Lower leg skin (tissue), 3 donors: Measurements from ENCODE around the gene DOK4.

ENCODE experiments used
- POLR2A ChIP-seq, 2 donors: fragments of 450-650 bp; IDR thresholded peaks; one replicate each; pipeline ENCODE4 v1.6.1; 2016 to 2017; ENCODE audit warnings: antibody characterized with exemption in 2 of 2, mild to moderate bottlenecking in 1 of 2, moderate library complexity in 1 of 2
- TF ChIP-seq, protein P1 (sequence below), 3 donors: fragments of 450-650 bp; IDR thresholded peaks; one replicate each; pipeline ENCODE4 v1.5.1; 2016; ENCODE audit warnings: antibody characterized with exemption in 3 of 3, mild to moderate bottlenecking in 3 of 3, moderate library complexity in 2 of 3

DNA sequence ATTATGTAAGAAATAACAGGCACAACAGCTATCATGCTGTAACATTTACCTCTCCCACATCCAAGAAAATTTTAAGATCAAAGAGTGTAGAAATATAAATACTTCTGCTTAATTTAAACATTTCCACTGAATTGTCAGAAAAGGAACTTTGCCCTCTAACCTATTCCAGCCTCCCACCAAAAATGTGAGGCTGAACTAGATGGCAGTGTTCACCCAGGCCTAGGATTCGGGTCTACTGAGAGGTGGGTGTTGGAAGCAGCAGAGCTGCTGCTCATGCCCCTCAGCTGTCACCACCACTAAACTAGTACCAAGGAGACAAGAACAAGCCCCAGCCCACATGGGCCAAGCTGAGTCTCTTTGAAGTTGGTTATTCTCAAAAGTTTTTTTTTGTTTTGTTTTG lies 50.5 kb downstream of the DOK4 start:
- TF ChIP-seq, protein P1, sequence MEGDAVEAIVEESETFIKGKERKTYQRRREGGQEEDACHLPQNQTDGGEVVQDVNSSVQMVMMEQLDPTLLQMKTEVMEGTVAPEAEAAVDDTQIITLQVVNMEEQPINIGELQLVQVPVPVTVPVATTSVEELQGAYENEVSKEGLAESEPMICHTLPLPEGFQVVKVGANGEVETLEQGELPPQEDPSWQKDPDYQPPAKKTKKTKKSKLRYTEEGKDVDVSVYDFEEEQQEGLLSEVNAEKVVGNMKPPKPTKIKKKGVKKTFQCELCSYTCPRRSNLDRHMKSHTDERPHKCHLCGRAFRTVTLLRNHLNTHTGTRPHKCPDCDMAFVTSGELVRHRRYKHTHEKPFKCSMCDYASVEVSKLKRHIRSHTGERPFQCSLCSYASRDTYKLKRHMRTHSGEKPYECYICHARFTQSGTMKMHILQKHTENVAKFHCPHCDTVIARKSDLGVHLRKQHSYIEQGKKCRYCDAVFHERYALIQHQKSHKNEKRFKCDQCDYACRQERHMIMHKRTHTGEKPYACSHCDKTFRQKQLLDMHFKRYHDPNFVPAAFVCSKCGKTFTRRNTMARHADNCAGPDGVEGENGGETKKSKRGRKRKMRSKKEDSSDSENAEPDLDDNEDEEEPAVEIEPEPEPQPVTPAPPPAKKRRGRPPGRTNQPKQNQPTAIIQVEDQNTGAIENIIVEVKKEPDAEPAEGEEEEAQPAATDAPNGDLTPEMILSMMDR (IDR thresholded peaks at IDR 0.05) = no peak
- TF ChIP-seq POLR2A (IDR thresholded peaks at IDR 0.05) = no peak
